HG03066 (cell line): ENCODE data around the gene WASF2.

Experiments
- ATAC-seq: cut with Tn5 transposase; IDR thresholded peaks from one replicate; pipeline ENCODE4 v1.9.1; 2021; ENCODE audit warnings: low read depth; ENCODE audit not compliant: unreplicated experiment

Gene WASF2

GRCh38 chr1:27363766-27364695 is 125.9 kb downstream of the WASF2 start:
- ATAC-seq, result no peak

- ATAC-seq, result no peak
These were observed 128.4 kb downstream of the WASF2 start for GRCh38 chr1:27361553-27361952.

DNA sequence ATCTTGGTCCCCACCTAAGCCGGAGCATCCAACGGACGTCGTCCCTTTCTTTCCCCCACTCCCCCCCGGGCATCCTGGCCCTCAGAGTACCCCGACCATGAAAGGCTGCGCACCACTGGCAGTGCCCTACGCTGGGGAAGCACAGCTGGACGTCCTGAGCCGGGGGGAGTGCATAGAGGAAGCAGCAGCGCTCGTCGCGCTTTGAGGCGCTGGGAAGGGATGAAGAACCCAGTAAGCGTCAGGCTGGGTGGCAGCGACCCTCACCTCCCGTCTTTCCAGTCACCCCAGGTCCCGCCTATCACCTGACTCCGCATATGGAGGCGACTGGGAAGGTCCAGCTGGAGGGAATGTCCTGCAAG is 128.9 kb downstream of the WASF2 start:
- ATAC-seq, result no peak

DNA sequence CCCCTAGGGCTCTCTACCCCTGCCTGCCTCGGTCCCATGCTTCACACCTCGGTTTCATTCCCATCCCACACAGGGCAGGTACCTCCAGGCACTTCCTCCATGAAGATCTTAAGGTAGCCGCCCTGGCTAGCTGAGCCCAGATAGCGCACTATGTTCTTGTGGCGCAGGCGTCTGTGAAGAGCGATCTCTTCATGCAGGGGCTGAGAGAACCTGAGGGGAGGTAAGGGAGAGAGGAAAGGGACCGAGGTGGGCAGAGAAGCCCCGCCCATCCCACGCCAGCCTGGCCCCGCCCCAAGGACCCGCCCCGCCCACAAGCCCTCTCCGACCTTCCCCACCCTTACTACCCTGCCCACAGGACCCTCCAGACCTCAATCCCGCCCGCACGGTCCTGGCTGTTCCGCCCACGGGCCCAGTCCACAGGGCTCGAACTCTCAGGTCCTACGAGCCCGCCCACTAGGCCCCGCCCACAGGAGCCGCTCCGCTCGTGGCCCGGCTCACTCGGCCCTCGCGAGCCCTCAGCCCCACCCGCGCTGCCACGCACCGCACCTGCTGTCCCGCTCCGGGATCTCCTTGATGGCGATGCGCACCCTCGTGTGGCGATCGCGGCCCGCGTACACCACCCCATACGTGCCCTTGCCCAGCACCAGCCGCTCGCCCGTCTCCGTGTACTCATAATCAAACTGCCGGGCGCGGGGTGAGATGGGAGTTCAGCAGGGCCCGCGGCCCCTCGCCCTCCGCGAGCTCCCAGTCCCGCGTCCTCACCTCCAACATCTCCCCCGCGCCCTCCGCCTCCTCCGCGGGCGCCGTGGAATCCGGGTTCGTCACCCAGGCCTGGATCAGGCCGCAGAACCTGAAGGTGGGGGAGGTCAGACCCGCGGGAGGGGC is 129.6 kb downstream of the WASF2 start:
- no peak for ATAC-seq

GRCh38 chr1:27359822-27360158 is 130.2 kb downstream of the WASF2 start:
- ATAC-seq, result no peak

DNA sequence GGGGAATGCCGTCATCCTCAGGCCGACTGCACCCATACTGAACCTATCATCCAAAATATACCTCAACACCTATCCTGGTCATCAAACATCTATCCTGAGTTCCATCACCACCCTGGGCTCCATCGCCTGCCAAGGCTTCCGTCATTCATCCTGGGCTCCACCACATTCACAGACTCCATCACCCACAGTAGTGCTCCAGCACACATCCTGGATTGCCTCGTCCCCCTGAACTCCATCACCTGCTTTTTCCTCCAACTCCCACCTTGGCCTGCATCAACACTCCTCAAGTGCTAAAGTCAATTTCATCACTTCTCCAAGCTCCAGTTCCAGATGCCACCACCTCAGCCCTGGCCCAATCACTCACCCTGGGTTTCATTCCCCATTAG is 131.0 kb downstream of the WASF2 start:
- no peak for ATAC-seq

GRCh38 chr1:27358038-27358927 is 131.7 kb downstream of the WASF2 start:
- no peak for ATAC-seq

DNA sequence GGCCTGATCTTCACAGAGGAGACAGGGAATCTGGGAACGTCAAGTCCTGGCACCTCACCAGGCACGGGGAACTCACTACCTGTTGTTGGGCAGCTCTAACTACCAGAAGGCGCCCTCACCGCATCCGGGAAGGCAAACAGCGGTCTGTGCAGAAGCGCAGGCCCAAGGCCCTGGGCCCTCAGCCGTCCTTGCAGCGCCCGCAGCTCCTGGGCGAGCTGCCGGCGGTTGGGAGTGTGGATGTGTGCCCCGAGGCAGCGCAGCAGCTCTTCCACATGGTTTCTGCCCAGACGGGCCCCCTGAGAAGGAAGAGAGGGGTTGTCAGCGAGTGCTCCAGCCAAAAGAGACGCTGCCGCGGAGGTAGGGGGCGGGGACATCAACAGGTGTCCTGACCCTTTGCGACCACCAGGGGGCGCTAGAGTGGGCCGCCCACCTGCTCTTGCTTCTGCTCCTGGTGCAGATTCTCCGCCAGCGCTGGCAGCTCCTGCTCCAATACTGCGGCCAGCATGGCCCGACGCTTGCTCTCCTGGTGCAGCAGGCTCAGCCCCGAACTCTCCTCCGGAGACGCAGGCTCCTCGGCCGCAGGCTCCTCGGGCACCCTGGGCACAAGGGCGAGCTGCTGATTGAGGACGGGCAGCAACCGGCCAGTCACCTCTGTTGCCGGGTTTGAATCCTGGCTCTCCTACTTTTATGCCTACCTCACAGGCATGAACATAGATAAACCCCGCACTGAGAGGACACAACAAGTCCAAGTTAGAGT is 132.5 kb downstream of the WASF2 start:
- no peak for ATAC-seq

DNA sequence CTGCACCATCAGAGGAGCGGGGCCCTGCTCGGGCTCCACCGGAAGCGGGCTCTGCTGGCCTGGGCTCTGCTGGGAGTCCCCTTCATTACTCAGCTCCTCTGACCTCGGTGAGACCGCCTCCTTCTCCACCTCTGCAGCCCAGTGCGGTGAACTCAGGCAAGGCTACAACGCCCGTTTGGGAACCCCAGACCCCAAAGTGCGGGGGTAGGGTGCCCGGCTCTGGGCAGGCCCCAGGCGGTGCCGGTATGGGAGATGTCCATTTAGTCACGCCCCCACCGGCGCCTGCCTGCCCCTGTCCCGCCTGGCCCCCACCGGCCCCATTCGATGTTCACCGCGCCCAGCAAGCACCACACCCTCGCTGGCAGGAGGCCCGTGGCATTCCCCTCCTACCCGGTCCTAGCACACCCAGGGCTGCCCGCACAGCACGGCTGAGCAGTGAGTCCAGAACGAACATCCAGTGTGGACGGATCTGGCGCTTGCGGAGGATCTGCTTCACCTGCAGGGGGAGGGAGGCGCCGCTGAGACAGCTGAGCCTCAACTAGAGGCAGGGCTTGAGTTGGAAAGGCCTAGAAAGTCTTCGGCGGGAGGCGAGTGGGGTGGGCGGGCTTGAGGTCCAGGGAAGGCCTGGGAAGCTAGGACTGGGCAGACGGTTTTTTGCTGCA is 133.2 kb downstream of the WASF2 start:
- ATAC-seq, result no peak

DNA sequence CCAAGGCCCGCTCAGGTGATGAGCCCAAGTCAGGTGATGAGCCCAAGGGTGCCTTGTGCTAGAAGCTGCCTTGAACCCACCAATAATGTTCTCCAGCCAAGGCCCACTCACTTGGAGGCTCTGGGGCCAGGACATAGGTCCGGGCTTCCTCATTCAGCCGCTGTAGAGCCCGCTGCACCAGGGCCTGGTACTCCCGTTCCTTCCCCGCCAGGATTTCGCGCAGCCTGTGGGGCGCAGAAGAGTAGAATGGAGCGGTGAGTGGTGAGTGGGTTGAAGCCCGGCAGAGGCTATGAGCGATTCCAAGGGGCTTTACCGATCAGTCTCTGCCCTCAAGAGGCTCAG is 133.7 kb downstream of the WASF2 start:
- ATAC-seq, result no peak

DNA sequence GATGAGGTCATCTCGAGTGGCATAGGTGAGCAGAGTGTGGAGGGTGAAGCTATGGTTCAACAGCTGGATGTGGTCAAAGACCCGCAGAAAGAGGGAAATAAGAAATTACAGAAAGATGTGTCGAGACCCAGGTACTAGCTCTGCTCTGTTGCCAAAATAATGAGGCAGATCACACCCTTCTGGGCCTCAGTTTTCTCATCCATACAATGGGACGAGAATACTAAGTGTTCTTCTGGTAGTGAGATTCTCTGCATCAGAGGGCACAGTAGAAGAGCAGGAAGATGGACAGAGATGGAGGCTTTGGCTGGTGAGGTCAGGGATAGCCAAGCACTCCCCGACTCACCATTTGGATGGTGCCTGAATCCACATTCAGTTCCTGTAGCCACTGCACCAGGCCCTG is 134.3 kb downstream of the WASF2 start:
- ATAC-seq, result no peak
